Measurements from ENCODE around the gene STRAP.

DNA sequence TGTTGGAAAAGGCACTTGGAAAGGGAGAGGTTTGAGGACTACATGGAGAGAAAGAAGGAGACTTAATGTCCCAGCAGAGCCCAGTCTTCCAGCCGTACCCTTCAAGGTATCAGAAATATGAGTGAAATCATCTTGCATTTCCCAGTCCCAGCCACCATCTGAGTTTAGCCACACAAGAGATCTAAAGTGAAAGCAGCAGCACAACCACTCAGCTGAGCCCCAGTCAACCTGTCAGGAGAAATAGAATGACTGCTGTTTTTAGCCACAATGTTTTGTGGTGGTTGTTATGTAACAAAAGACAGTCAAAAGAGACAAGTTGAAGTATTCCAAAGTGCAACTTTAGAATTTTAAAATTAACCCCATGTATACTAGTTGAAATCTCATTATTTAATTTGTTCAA is 56.9 kb downstream of the STRAP start:
- no peak for TF ChIP-seq CTCF (conservative IDR thresholded peaks at IDR 0.05 in 1 of 2, IDR thresholded peaks at IDR 0.05 in 1 of 2; ENCODE audit: extremely low read depth in 1 of 2, insufficient read depth in 1 of 2, low read depth in 1 of 2, low read length in 2 of 2)
- no peak for TF ChIP-seq EZH2 (IDR thresholded peaks at IDR 0.05; ENCODE audit: borderline replicate concordance, low read length)

Data from mammary epithelial cell (primary cell).